HUES64 (cell line): ENCODE measurements around the gene FCHSD2.
"Not testable (repeated sequence)": the region's sequence is repeated elsewhere in the genome, so short reads cannot be mapped to it uniquely, and the experiment has no call there.

Source experiments
- H3K27ac ChIP-seq: 2 replicates; pipeline ENCODE4 v1.7.0; 2013; ENCODE audit warnings: low read depth, low read length, inconsistent platforms
- H3K27me3 ChIP-seq: 2 replicates; pipeline ENCODE4 v1.6.1; 2013; ENCODE audit warnings: mild to moderate bottlenecking, low read length; ENCODE audit not compliant: insufficient read depth
- H3K36me3 ChIP-seq: 2 replicates; pipeline ENCODE4 v1.6.1; 2013; ENCODE audit warnings: mild to moderate bottlenecking, low read length; ENCODE audit not compliant: insufficient read depth
- H3K4me1 ChIP-seq: 2 replicates; pipeline ENCODE4 v1.6.1; 2013; ENCODE audit warnings: mild to moderate bottlenecking, low read length, moderate library complexity; ENCODE audit not compliant: insufficient read depth
- H3K4me3 ChIP-seq: 2 replicates; pipeline ENCODE4 v1.5.1; 2013; ENCODE audit warnings: mild to moderate bottlenecking, low read length, moderate library complexity
- H3K9ac ChIP-seq: 2 replicates; pipeline ENCODE4 v1.6.1; 2013; ENCODE audit warnings: mild to moderate bottlenecking, low read depth, low read length
- H3K9me3 ChIP-seq: 2 replicates; pipeline ENCODE4 v1.6.1; 2013; ENCODE audit warnings: low read depth, low read length; ENCODE audit not compliant: insufficient read depth
- WGBS: fragments of 150-250, 120-280 bp; methylation state at CpG from one replicate; pipeline ENCODE4 v1.1.7; 2013; ENCODE audit warnings: missing lambda C conversion rate; 5-methylcytosine and 5-hydroxymethylcytosine counted together

The FCHSD2 gene

GRCh38 chr11:73053964-73054363 is 88.2 kb downstream of the FCHSD2 start:
- Histone ChIP-seq H3K9ac (no peak overlapping the region), H3K27ac (no peak overlapping the region), H3K36me3 (no peaks in the 10 kb centered on the region), H3K4me1 (no peaks in the 10 kb centered on the region), H3K27me3 (no peaks in the 10 kb centered on the region), H3K4me3 (no peak overlapping the region), H3K9me3 (no peaks in the 10 kb centered on the region)
- WGBS: 83% methylated on average over 1 of the region's 1 CpG

- Histone ChIP-seq H3K4me1 (no peaks in the 10 kb centered on the region), H3K9ac (no peak overlapping the region), H3K27me3 (no peaks in the 10 kb centered on the region), H3K36me3 (no peaks in the 10 kb centered on the region), H3K4me3 (no peak overlapping the region), H3K9me3 (no peaks in the 10 kb centered on the region), H3K27ac (no peak overlapping the region)
- 92% methylated on average over 3 of the region's 3 CpGs for WGBS
These were observed 93.7 kb downstream of the FCHSD2 start for GRCh38 chr11:73048446-73048845.

- no peaks in the 10 kb centered on the region for H3K27me3 ChIP-seq
- H3K4me1 ChIP-seq: no peaks in the 10 kb centered on the region
- 95% methylated on average over 2 of the region's 2 CpGs for WGBS
- no peak overlapping the region for H3K9ac ChIP-seq
- no peak overlapping the region for H3K4me3 ChIP-seq
- no peaks in the 10 kb centered on the region for H3K9me3 ChIP-seq
- no peak overlapping the region for H3K27ac ChIP-seq
- no peaks in the 10 kb centered on the region for H3K36me3 ChIP-seq
These were observed 94.2 kb downstream of the FCHSD2 start for GRCh38 chr11:73047773-73048371.

- H3K9me3 ChIP-seq: no peaks in the 10 kb centered on the region
- no peak overlapping the region for H3K4me3 ChIP-seq
- H3K9ac ChIP-seq: no peak overlapping the region
- 30% methylated on average over 1 of the region's 2 CpGs for whole genome bisulfite sequencing
- no peak overlapping the region for H3K27ac ChIP-seq
- peaks cover 3% of the 10 kb centered on the region; the same call in 1 of the 2 replicates for H3K4me1 ChIP-seq
- H3K27me3 ChIP-seq: no peaks in the 10 kb centered on the region
- H3K36me3 ChIP-seq: no peaks in the 10 kb centered on the region
These were observed 102.1 kb downstream of the FCHSD2 start for GRCh38 chr11:73040046-73040445.

GRCh38 chr11:73034777-73035176 is 107.3 kb downstream of the FCHSD2 start:
- H3K9me3 ChIP-seq: no peaks in the 10 kb centered on the region
- H3K4me1 ChIP-seq: 0 out of 2 replicates have a peak, but pooled peaks cover 2% of the 10 kb centered on the region
- no peak overlapping the region for H3K4me3 ChIP-seq
- H3K36me3 ChIP-seq: no peaks in the 10 kb centered on the region
- WGBS: 90% methylated on average over 1 of the region's 1 CpG
- no peak overlapping the region for H3K27ac ChIP-seq
- H3K9ac ChIP-seq: no peak overlapping the region
- H3K27me3 ChIP-seq: no peaks in the 10 kb centered on the region

GRCh38 chr11:73034331-73034730 is 107.8 kb downstream of the FCHSD2 start:
- H3K27ac ChIP-seq: no peak overlapping the region

GRCh38 chr11:73030130-73030529 is 112.0 kb downstream of the FCHSD2 start:
- 98% methylated on average over 3 of the region's 3 CpGs for WGBS
- Histone ChIP-seq H3K27ac (no peak overlapping the region), H3K4me3 (no peak overlapping the region), H3K27me3 (no peaks in the 10 kb centered on the region), H3K9ac (no peak overlapping the region), H3K4me1 (peaks cover 6% of the 10 kb centered on the region; the same call in 1 of the 2 replicates), H3K9me3 (peaks cover 23% of the 10 kb centered on the region), H3K36me3 (no peaks in the 10 kb centered on the region)

More at GRCh38 chr11:73034331-73034730, 107.8 kb downstream of the FCHSD2 start:
- no peaks in the 10 kb centered on the region for H3K27me3 ChIP-seq
- no peaks in the 10 kb centered on the region for H3K9me3 ChIP-seq
- peaks cover 6% of the 10 kb centered on the region; the same call in 1 of the 2 replicates for H3K4me1 ChIP-seq
- 89% methylated on average over 3 of the region's 3 CpGs for WGBS
- H3K9ac ChIP-seq: no peak overlapping the region
- H3K4me3 ChIP-seq: no peak overlapping the region
- H3K36me3 ChIP-seq: no peaks in the 10 kb centered on the region

- peaks cover 31% of the 10 kb centered on the region for H3K9me3 ChIP-seq
- H3K27ac ChIP-seq: no peak overlapping the region
These were observed 112.7 kb downstream of the FCHSD2 start for GRCh38 chr11:73029403-73029802.

GRCh38 chr11:73028611-73029010 is 113.5 kb downstream of the FCHSD2 start:
- Histone ChIP-seq H3K9me3 (peaks cover 34% of the 10 kb centered on the region), H3K9ac (no peak overlapping the region), H3K4me3 (no peak overlapping the region), H3K27me3 (no peaks in the 10 kb centered on the region), H3K36me3 (no peaks in the 10 kb centered on the region), H3K27ac (no peak overlapping the region), H3K4me1 (peaks cover 6% of the 10 kb centered on the region; the same call in 1 of the 2 replicates)
- WGBS: 96% methylated on average over 4 of the region's 4 CpGs

More at GRCh38 chr11:73029403-73029802, 112.7 kb downstream of the FCHSD2 start:
- Histone ChIP-seq H3K36me3 (no peaks in the 10 kb centered on the region), H3K4me3 (no peak overlapping the region), H3K4me1 (peaks cover 6% of the 10 kb centered on the region; the same call in 1 of the 2 replicates), H3K27me3 (no peaks in the 10 kb centered on the region), H3K9ac (no peak overlapping the region)
- 66% methylated on average over 2 of the region's 2 CpGs for WGBS

- not testable (repeated sequence) for H3K27me3 ChIP-seq, H3K36me3 ChIP-seq, H3K4me3 ChIP-seq, H3K9ac ChIP-seq, H3K4me1 ChIP-seq, H3K27ac ChIP-seq
- H3K9me3 ChIP-seq: peaks cover 34% of the 10 kb centered on the region
- WGBS: 94% methylated on average over 2 of the region's 2 CpGs
These were observed 114.3 kb downstream of the FCHSD2 start for GRCh38 chr11:73027840-73028239.

GRCh38 chr11:73024639-73025038 is 117.5 kb downstream of the FCHSD2 start:
- Histone ChIP-seq H3K9ac (no peak overlapping the region), H3K4me3 (no peak overlapping the region), H3K9me3 (peaks cover 34% of the 10 kb centered on the region), H3K4me1 (peaks cover 3% of the 10 kb centered on the region; the same call in 1 of the 2 replicates), H3K36me3 (no peaks in the 10 kb centered on the region), H3K27me3 (no peaks in the 10 kb centered on the region), H3K27ac (no peak overlapping the region)
- 93% methylated on average over 5 of the region's 5 CpGs for WGBS

GRCh38 chr11:73019996-73020395 is 122.1 kb downstream of the FCHSD2 start:
- 93% methylated on average over 1 of the region's 1 CpG for WGBS
- no peaks in the 10 kb centered on the region for H3K27me3 ChIP-seq
- no peak overlapping the region for H3K27ac ChIP-seq

More at GRCh38 chr11:73019996-73020395, 122.1 kb downstream of the FCHSD2 start:
- Histone ChIP-seq H3K36me3 (no peaks in the 10 kb centered on the region), H3K4me3 (no peak overlapping the region), H3K4me1 (no peaks in the 10 kb centered on the region), H3K9ac (no peak overlapping the region), H3K9me3 (peaks cover 9% of the 10 kb centered on the region)
